ENCODE measurements around the gene SORL1.
A peak's percentile ranks its signal among the peaks of the same experiment; 100 is the strongest.

The SORL1 gene

DNA sequence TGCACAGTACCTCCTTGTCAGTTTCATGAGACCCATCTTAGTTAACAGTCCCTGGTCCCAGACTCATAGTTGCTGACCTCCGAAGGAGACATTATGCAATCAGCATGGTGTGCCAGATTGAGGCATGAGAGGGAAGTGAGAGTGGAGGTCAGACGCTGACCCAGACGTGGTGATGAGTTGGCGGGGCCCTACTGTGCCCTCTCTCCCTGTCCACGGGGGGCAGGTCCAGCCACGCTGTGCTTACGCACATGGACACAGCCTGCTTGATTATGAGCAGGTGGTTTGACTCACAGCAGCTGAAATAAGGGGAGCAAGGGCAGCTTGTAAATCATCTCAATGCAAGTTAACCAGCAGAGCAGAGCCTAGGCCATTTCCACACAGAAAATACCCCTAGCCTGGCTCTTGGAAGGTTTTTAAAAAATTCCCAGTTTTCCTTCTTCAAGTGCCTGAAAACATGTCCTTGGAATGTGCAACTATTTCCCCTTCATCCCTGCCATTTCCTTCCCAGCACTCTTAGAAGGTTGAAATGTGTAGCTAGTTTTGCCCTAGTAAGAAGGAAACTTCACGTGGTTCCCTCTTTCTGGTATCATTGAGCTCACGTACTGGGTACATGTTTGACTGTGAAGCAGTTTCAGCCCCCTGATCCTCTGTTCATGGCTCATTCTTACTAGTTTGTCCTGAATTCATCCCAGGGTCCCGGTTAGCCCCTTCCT, 123.3 kb downstream of the SORL1 start:
- DNase-seq (no peak), ATAC-seq (ENCODE audit: insufficient read depth, low read depth) (no peak)
- H3K36me3 ChIP-seq (ENCODE audit: insufficient read depth, low read length): peaks cover 91% of the 10 kb centered on the region
- H3K4me3 ChIP-seq (ENCODE audit: low read depth in 1 of 2, low read length in 2 of 2): no peak overlapping the region
- H3K27ac ChIP-seq (ENCODE audit: low read length): peak overlapping the region; percentile 9; the same call in 1 of the 2 replicates
- peaks cover 8% of the 10 kb centered on the region for H3K9me3 ChIP-seq (ENCODE audit: insufficient read depth, low read length, severe bottlenecking)
- no peak overlapping the region for H2AFZ ChIP-seq (ENCODE audit: low read depth, low read length)
- H3K4me2 ChIP-seq (ENCODE audit: insufficient read depth, low read length): no peak overlapping the region
- no peaks in the 10 kb centered on the region for H3K27me3 ChIP-seq (ENCODE audit: insufficient read depth, low read length, poor library complexity)
- H3K9ac ChIP-seq (ENCODE audit: low read depth, low read length): no peak overlapping the region
- TF ChIP-seq, protein P1, sequence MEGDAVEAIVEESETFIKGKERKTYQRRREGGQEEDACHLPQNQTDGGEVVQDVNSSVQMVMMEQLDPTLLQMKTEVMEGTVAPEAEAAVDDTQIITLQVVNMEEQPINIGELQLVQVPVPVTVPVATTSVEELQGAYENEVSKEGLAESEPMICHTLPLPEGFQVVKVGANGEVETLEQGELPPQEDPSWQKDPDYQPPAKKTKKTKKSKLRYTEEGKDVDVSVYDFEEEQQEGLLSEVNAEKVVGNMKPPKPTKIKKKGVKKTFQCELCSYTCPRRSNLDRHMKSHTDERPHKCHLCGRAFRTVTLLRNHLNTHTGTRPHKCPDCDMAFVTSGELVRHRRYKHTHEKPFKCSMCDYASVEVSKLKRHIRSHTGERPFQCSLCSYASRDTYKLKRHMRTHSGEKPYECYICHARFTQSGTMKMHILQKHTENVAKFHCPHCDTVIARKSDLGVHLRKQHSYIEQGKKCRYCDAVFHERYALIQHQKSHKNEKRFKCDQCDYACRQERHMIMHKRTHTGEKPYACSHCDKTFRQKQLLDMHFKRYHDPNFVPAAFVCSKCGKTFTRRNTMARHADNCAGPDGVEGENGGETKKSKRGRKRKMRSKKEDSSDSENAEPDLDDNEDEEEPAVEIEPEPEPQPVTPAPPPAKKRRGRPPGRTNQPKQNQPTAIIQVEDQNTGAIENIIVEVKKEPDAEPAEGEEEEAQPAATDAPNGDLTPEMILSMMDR (IDR thresholded peaks at IDR 0.05; ENCODE audit: borderline replicate concordance, extremely low read depth, low read length, poor library complexity, severe bottlenecking): no peak
- no peak for TF ChIP-seq EZH2 (IDR thresholded peaks at IDR 0.05; ENCODE audit: borderline replicate concordance, low read depth, low read length, severe bottlenecking)
- H3K79me2 ChIP-seq (ENCODE audit: insufficient read depth, low read length): no peaks in the 10 kb centered on the region
- peaks cover under 1% of the 10 kb centered on the region for H3K4me1 ChIP-seq (ENCODE audit: insufficient read depth, low read length)
- H4K20me1 ChIP-seq (ENCODE audit: insufficient read depth, low read length): no peaks in the 10 kb centered on the region

DNA sequence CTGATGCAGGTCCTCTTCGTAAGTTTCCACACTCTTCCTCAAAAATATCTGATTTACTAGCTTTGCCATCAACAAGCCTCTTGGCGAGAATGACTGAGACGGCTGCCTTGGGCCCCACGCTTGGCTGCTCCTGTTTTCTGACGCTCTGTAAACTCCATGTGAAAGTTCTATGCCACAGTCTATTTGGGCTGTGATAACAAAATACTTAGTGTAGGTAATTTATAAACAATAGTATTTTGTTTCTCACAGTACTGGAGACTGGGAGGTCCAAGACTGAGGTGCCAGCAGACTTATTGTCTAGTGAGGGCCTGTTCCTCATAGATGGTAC, 123.8 kb downstream of the SORL1 start:
- Histone ChIP-seq H3K79me2 (ENCODE audit: insufficient read depth, low read length) (no peaks in the 10 kb centered on the region), H3K27ac (ENCODE audit: low read length) (no peak overlapping the region), H3K27me3 (ENCODE audit: insufficient read depth, low read length, poor library complexity) (no peaks in the 10 kb centered on the region), H3K4me3 (ENCODE audit: low read depth in 1 of 2, low read length in 2 of 2) (no peak overlapping the region), H3K36me3 (ENCODE audit: insufficient read depth, low read length) (peaks cover 91% of the 10 kb centered on the region), H3K9me3 (ENCODE audit: insufficient read depth, low read length, severe bottlenecking) (peaks cover 8% of the 10 kb centered on the region), H3K4me2 (ENCODE audit: insufficient read depth, low read length) (no peak overlapping the region), H2AFZ (ENCODE audit: low read depth, low read length) (no peak overlapping the region), H3K9ac (ENCODE audit: low read depth, low read length) (no peak overlapping the region), H3K4me1 (ENCODE audit: insufficient read depth, low read length) (peaks cover 6% of the 10 kb centered on the region), H4K20me1 (ENCODE audit: insufficient read depth, low read length) (no peaks in the 10 kb centered on the region)
- TF ChIP-seq, protein P1 (IDR thresholded peaks at IDR 0.05; ENCODE audit: borderline replicate concordance, extremely low read depth, low read length, poor library complexity, severe bottlenecking): no peak
- no peak for TF ChIP-seq EZH2 (IDR thresholded peaks at IDR 0.05; ENCODE audit: borderline replicate concordance, low read depth, low read length, severe bottlenecking)
- ATAC-seq (ENCODE audit: insufficient read depth, low read depth): no peak
- DNase-seq: no peak

DNA sequence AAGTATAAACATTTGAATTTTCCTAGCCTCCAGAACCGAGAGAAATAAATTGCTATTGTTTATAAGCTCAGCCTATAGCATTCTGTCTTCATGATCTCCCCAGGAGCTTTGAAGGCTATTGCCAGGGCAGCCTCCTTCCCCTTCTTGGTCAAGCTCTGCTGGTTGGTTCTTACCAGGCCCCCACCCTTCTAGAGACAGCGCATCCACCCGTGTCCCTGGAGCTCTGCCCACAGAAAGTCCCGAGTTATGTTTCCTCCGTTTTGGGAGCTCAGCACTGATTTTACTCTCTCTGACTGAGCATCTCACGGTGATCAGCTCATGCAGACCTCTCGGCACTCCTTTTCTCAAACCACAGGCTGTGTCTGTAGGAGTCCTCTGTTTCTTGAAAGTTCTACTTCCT, 124.4 kb downstream of the SORL1 start:
- DNase-seq: no peak
- Histone ChIP-seq H3K4me2 (ENCODE audit: insufficient read depth, low read length) (no peak overlapping the region), H3K27me3 (ENCODE audit: insufficient read depth, low read length, poor library complexity) (no peaks in the 10 kb centered on the region), H3K4me1 (ENCODE audit: insufficient read depth, low read length) (peaks cover 12% of the 10 kb centered on the region), H3K36me3 (ENCODE audit: insufficient read depth, low read length) (peaks cover 90% of the 10 kb centered on the region), H3K9me3 (ENCODE audit: insufficient read depth, low read length, severe bottlenecking) (peaks cover 8% of the 10 kb centered on the region), H3K9ac (ENCODE audit: low read depth, low read length) (no peak overlapping the region), H3K79me2 (ENCODE audit: insufficient read depth, low read length) (no peaks in the 10 kb centered on the region), H3K4me3 (ENCODE audit: low read depth in 1 of 2, low read length in 2 of 2) (no peak overlapping the region), H3K27ac (ENCODE audit: low read length) (no peak overlapping the region), H4K20me1 (ENCODE audit: insufficient read depth, low read length) (no peaks in the 10 kb centered on the region), H2AFZ (ENCODE audit: low read depth, low read length) (no peak overlapping the region)
- no peak for TF ChIP-seq EZH2 (IDR thresholded peaks at IDR 0.05; ENCODE audit: borderline replicate concordance, low read depth, low read length, severe bottlenecking)
- TF ChIP-seq, protein P1 (IDR thresholded peaks at IDR 0.05; ENCODE audit: borderline replicate concordance, extremely low read depth, low read length, poor library complexity, severe bottlenecking): no peak
- ATAC-seq (ENCODE audit: insufficient read depth, low read depth): no peak
